ENCODE measurements around the gene LRRTM2. TPM values are rescaled to one million over a fixed set of nuclear protein-coding genes. Genes with fewer than 3 reads are reported as not detected.
"Not testable (repeated sequence)": the region's sequence is repeated elsewhere in the genome, so short reads cannot be mapped to it uniquely, and the experiment has no call there.

Gene LRRTM2
- total RNA-seq (under 1 TPM; 0.16 to 0.38 TPM), polyA plus RNA-seq (ENCODE audit: insufficient read length in 6 of 6) (1 to 10 TPM in 4 of 6 donors, under 1 TPM in 2; 0.86 to 2.9 (median 1.2) TPM)
- long read RNA-seq, donor 1: 0 reads
- long read RNA-seq, donor 2: 0 reads
- long read RNA-seq, donor 3: 0 reads
- long read RNA-seq, donor 4: 0 reads
- long read RNA-seq, donor 5, full-length matches to known transcripts: 1 of 1 reads
- long read RNA-seq, donor 5, partial matches to known transcripts: 0 of 1 reads
- long read RNA-seq, donor 5, other reads (novel, unspliced or antisense): 0 of 1 reads
- long read RNA-seq, donor 6: 0 reads
- long read RNA-seq, donor 7: 0 reads
- long read RNA-seq, donor 8: 0 reads
- long read RNA-seq, donor 9: 0 reads
- long read RNA-seq, donor 10: 0 reads
- long read RNA-seq, donor 11, full-length matches to known transcripts: 8 of 8 reads
- long read RNA-seq, donor 11, partial matches to known transcripts: 0 of 8 reads
- long read RNA-seq, donor 11, other reads (novel, unspliced or antisense): 0 of 8 reads
- long read RNA-seq, donor 12: 0 reads

- ATAC-seq (no peak), DNase-seq (peak in 2 of 4 donors; percentile 72 to 83)
- peak within 1 kb of the TSS in 1 of 2 donors; percentile 31 for H3K27ac ChIP-seq
- no peaks in the 10 kb centered on the region for H3K27me3 ChIP-seq
- intact Hi-C loops (cut with DNase I): no loop called here
- peaks cover 9 to 48% of the 10 kb centered on the region in 2 donors for H3K4me1 ChIP-seq
- H3K36me3 ChIP-seq: no peaks in the 10 kb centered on the region
- no peaks in the 10 kb centered on the region for H3K9me3 ChIP-seq
- H3K4me3 ChIP-seq: no peak within 1 kb of the TSS
- no peak for TF ChIP-seq CTCF (IDR thresholded peaks at IDR 0.05)
Observed at GRCh38 chr5:138874771-138875551, at the start of gene LRRTM2. Gene LRRTM2, minus strand, starts transcription at chr5:138875335. Its CDS starts 424 bp downstream, at chr5:138874911.

GRCh38 chr5:138922494-138922893 lies 47.4 kb upstream of the LRRTM2 start:
- Histone ChIP-seq H3K27ac (no peak overlapping the region), H3K36me3 (peaks cover 0 to 60% of the 10 kb centered on the region in 2 donors), H3K4me1 (peaks cover 0 to under 1% of the 10 kb centered on the region in 2 donors), H3K27me3 (no peaks in the 10 kb centered on the region), H3K4me3 (no peak overlapping the region), H3K9me3 (no peaks in the 10 kb centered on the region)
- DNase-seq (no peak), ATAC-seq (no peak)
- intact Hi-C loops (cut with DNase I): no loop called here
- no peak for TF ChIP-seq CTCF (IDR thresholded peaks at IDR 0.05)

- H3K36me3 ChIP-seq: peaks cover 0 to 49% of the 10 kb centered on the region in 2 donors
Observed at GRCh38 chr5:138921362-138921761, 46.2 kb upstream of the LRRTM2 start.

GRCh38 chr5:138920181-138920580 lies 45.0 kb upstream of the LRRTM2 start:
- H3K27me3 ChIP-seq: no peaks in the 10 kb centered on the region
- H3K36me3 ChIP-seq: peaks cover 0 to 45% of the 10 kb centered on the region in 2 donors
- no peak for DNase-seq
- H3K27ac ChIP-seq: no peak overlapping the region
- H3K4me3 ChIP-seq: no peak overlapping the region
- no peaks in the 10 kb centered on the region for H3K4me1 ChIP-seq
- intact Hi-C loops (cut with DNase I): no loop called here
- no peak for TF ChIP-seq CTCF (IDR thresholded peaks at IDR 0.05)
- ATAC-seq: no peak
- no peaks in the 10 kb centered on the region for H3K9me3 ChIP-seq

More at GRCh38 chr5:138921362-138921761, 46.2 kb upstream of the LRRTM2 start:
- DNase-seq; H3K27ac ChIP-seq; H3K4me1 ChIP-seq; H3K27me3 ChIP-seq; ATAC-seq; intact Hi-C loops (cut with DNase I); H3K9me3 ChIP-seq; H3K4me3 ChIP-seq: not testable (repeated sequence)

- Histone ChIP-seq H3K4me1 (no peaks in the 10 kb centered on the region), H3K4me3 (no peak overlapping the region), H3K9me3 (no peaks in the 10 kb centered on the region), H3K27me3 (no peaks in the 10 kb centered on the region), H3K36me3 (peaks cover 0 to 47% of the 10 kb centered on the region in 2 donors), H3K27ac (no peak overlapping the region)
- intact Hi-C loops (cut with DNase I): no loop called here
- DNase-seq: no peak
- no peak for ATAC-seq
- no peak for TF ChIP-seq CTCF (IDR thresholded peaks at IDR 0.05)
Observed at GRCh38 chr5:138918686-138919085, 43.6 kb upstream of the LRRTM2 start.
